K562 (cell line): ENCODE results near the gene ELK4. TPM values are rescaled to one million over a fixed set of nuclear protein-coding genes. Genes with fewer than 3 reads are reported as not detected.

ENCODE experiments used
- ATF1 ChIP-seq, 2 experiments: fragments of 450-650 bp in 1 of 2; IDR thresholded peaks; 2 replicates each; pipeline ENCODE4 v1.6.1; 2016; ENCODE audit warnings: missing compliant biosample characterization in 1 of 2, missing genetic modification characterization in 1 of 2
- EP300 ChIP-seq: IDR thresholded peaks from 2 replicates; pipeline ENCODE4 v1.6.1; 2012; ENCODE audit warnings: low read length, improper control_type of control experiment
- EP400 ChIP-seq: fragments of 450-650 bp; IDR thresholded peaks from 2 replicates; pipeline ENCODE4 v1.6.1; 2017; ENCODE audit warnings: antibody characterized with exemption, mild to moderate bottlenecking, moderate library complexity
- FUS ChIP-seq: fragments of 200-400 bp; formaldehyde crosslinking; optimal IDR thresholded peaks from 2 replicates; pipeline ENCODE3; 2017; ENCODE audit warnings: low read depth, low read length
- GABPB1 ChIP-seq: sonication (generic); formaldehyde crosslinking; IDR thresholded peaks from 2 replicates; pipeline ENCODE4 v1.8.0; 2022; ENCODE audit warnings: mild to moderate bottlenecking, missing genetic modification reagents
- HIVEP1 ChIP-seq: fragments of 250-450 bp; sonication (Bioruptor Pico); IDR thresholded peaks from 2 replicates; pipeline ENCODE4 v1.4.0; 2020; ENCODE audit warnings: mild to moderate bottlenecking
- JUN ChIP-seq, 2 experiments: sonication (generic) in 1 of 2; formaldehyde crosslinking in 1 of 2; IDR thresholded peaks; 2 replicates each; pipeline versions ENCODE4 v1.6.1 to v1.8.0; 2012 to 2022; ENCODE audit warnings: borderline replicate concordance in 2 of 2, mild to moderate bottlenecking in 2 of 2, improper control_type of control experiment in 1 of 2, low read depth in 1 of 2, low read length in 1 of 2, missing genetic modification reagents in 1 of 2
- KAT7 ChIP-seq: sonication (generic); formaldehyde crosslinking; IDR thresholded peaks from 2 replicates; pipeline ENCODE4 v1.8.0; 2022; ENCODE audit warnings: missing genetic modification reagents, mild to moderate bottlenecking, borderline replicate concordance
- MIER1 ChIP-seq: fragments of 450-650 bp; IDR thresholded peaks from 2 replicates; pipeline ENCODE4 v1.6.1; 2016; ENCODE audit warnings: antibody characterized with exemption, mild to moderate bottlenecking, low read depth
- MTA3 ChIP-seq: fragments of 450-650 bp; formaldehyde crosslinking; IDR thresholded peaks from 2 replicates; pipeline ENCODE4 v1.6.1; 2017; ENCODE audit warnings: mild to moderate bottlenecking, borderline replicate concordance
- NELFE ChIP-seq: IDR thresholded peaks from 2 replicates; pipeline ENCODE4 v1.6.1; 2011; ENCODE audit warnings: mild to moderate bottlenecking; ENCODE audit not compliant: insufficient read depth, insufficient read length
- NFE2L1 ChIP-seq: fragments of 450-650 bp; IDR thresholded peaks from 2 replicates; pipeline ENCODE4 v1.6.1; 2016; ENCODE audit warnings: missing genetic modification characterization, low read depth, mild to moderate bottlenecking, missing compliant biosample characterization, moderate library complexity, borderline replicate concordance
- PHTF2 ChIP-seq: fragments of 250-450 bp; sonication (Bioruptor Pico); IDR thresholded peaks from 2 replicates; pipeline ENCODE4 v1.5.0; 2021; ENCODE audit warnings: mild to moderate bottlenecking
- POLR2AphosphoS2 ChIP-seq: IDR thresholded peaks from 2 replicates; pipeline ENCODE4 v1.6.1; 2012; ENCODE audit warnings: low read length, improper control_type of control experiment
- POLR2H ChIP-seq: IDR thresholded peaks from 2 replicates; pipeline ENCODE4 v1.6.1; 2016; ENCODE audit warnings: missing genetic modification characterization, low read depth, mild to moderate bottlenecking, control low read depth, missing compliant biosample characterization, moderate library complexity
- SETDB1 ChIP-seq: IDR thresholded peaks from one replicate; pipeline ENCODE4 v1.6.1; 2012; ENCODE audit warnings: low read length, control low read depth, inconsistent platforms
- ZNF551 ChIP-seq: fragments of 250-450 bp; sonication (Bioruptor Pico); IDR thresholded peaks from 2 replicates; pipeline ENCODE4 v1.5.0; 2021; ENCODE audit warnings: mild to moderate bottlenecking, moderate library complexity
- ZNF644 ChIP-seq: fragments of 200-800 bp; sonication (Bioruptor generic); IDR thresholded peaks from 2 replicates; pipeline ENCODE4 v1.6.1; 2016; ENCODE audit warnings: low read depth, missing genetic modification characterization, missing compliant biosample characterization
- ZNF696 ChIP-seq: fragments of 250-450 bp; sonication (Bioruptor Pico); conservative IDR thresholded peaks from 2 replicates; pipeline ENCODE4 v1.4.0; 2020; ENCODE audit warnings: mild to moderate bottlenecking, moderate library complexity
- polyA plus RNA-seq, 8 experiments: library from polyadenylated mRNA; depleted of rRNA in 4 of 8; stranded (reverse) in 5 of 8; unstranded in 3 of 8; fragments of >200 nt; fragmentation: Nextera tagmentation in 2 of 8; fragmentation: Illumina TruSeq in 1 of 8; extraction: Ambion mirVana in 2 of 8; extraction: Trizol in 1 of 8; gene quantifications; 2 replicates each; pipeline versions ENCODE4 v1.2.1 to v1.2.3, GENCODE V29; 2011 to 2014; ENCODE audit warnings: inconsistent platforms in 1 of 8, missing spikeins in 1 of 8
- total RNA-seq, 7 experiments: library from RNA; depleted of rRNA in 6 of 7; stranded (reverse); fragments of >200 nt in 6 of 7; fragmentation: Illumina TruSeq in 2 of 7; extraction: Trizol in 2 of 7; gene quantifications; 2 replicates each; pipeline versions ENCODE4 v1.2.1 to v1.2.3, GENCODE V29; 2011 to 2021; ENCODE audit warnings: low replicate concordance in 1 of 7
- TF ChIP-seq, protein P1 (sequence below): sonication (generic); formaldehyde crosslinking; IDR thresholded peaks from 2 replicates; pipeline ENCODE4 v1.8.1; 2023; ENCODE audit warnings: mild to moderate bottlenecking, missing genetic modification reagents
- TF ChIP-seq, protein P2 (sequence below): fragments of 450-650 bp; IDR thresholded peaks from 2 replicates; pipeline ENCODE4 v1.6.1; 2017; ENCODE audit warnings: mild to moderate bottlenecking, moderate library complexity
- TF ChIP-seq, protein P3 (sequence below): fragments of 250-450 bp; sonication (Bioruptor Pico); IDR thresholded peaks from 2 replicates; pipeline ENCODE4 v1.4.0; 2020; ENCODE audit warnings: mild to moderate bottlenecking, moderate library complexity

ELK4 gene
- total and polyA plus RNA-seq, 9 of the 15 experiments (the other 6 are each of a cell fraction or from before 2014, with no cell fraction given), result 2.0 to 21.7 (median 9.2) TPM

DNA sequence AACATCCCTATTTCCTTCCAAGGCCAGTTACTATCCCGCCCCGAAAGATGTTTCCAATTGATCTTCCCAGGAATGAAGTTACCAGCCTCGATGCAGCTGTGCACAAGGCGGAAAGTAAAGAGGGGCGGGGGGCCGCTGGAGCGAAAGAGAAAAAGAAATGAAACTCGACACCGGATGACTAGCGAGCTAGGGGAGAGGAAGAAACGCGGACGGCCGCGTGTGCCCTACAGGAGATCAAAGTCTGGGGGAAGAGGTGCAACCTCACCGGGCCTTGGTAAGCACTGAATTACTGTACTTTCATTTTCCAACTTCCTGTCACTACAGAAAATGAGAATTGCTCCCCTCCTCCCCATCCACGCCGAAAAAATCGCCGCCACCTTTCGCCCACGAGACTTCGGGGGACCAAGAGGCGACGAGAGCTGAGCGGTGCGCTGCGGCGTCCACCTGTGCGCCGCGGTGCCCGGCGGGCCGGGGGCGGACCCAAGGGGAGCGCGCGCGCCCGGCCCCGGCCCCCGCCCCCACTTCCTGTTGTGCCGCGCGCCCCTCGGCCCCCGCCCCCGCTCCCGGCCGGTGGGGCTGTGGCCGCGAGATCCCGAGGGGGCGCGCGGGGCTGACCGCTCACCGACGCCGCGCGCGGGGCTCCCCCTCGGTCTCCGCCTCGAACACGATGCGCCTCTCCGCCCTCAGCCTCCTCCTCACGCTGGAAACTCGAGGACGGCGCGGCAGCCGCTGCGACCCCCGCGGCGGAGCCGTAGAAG is 622 bp downstream of the ELK4 start (continued):
- TF ChIP-seq FUS (no peak), ZNF696 (CRISPR knock-in tag) (no peak), ZNF551 (CRISPR knock-in tag) (no peak), POLR2H (no peak), EP300 (peak; percentile 4; the same call in 1 of the 2 replicates), SETDB1 (no peak), NELFE (no peak), MIER1 (no peak), GABPB1 (CRISPR knock-in tag) (peak; percentile 73; the same call in 1 of the 2 replicates), POLR2AphosphoS2 (no peak), ZNF644 (tag) (no peak; the same call in 1 of the 2 replicates), ATF1 (CRISPR knock-in tag; IDR thresholded peaks at IDR 0.05) (no peak), ATF1 (tag; IDR thresholded peaks at IDR 0.05) (no peak), JUN (IDR thresholded peaks at IDR 0.05; ENCODE audit: borderline replicate concordance, low read depth, low read length) (no peak), JUN (CRISPR knock-in tag; IDR thresholded peaks at IDR 0.05; ENCODE audit: borderline replicate concordance) (no peak), MTA3 (peak; percentile 75; the same call in 1 of the 2 replicates), EP400 (peak; percentile 95), HIVEP1 (no peak), PHTF2 (CRISPR knock-in tag) (no peak), NFE2L1 (tag) (no peak), KAT7 (peak; percentile 38; the same call in 1 of the 2 replicates)
- TF ChIP-seq, protein P1, sequence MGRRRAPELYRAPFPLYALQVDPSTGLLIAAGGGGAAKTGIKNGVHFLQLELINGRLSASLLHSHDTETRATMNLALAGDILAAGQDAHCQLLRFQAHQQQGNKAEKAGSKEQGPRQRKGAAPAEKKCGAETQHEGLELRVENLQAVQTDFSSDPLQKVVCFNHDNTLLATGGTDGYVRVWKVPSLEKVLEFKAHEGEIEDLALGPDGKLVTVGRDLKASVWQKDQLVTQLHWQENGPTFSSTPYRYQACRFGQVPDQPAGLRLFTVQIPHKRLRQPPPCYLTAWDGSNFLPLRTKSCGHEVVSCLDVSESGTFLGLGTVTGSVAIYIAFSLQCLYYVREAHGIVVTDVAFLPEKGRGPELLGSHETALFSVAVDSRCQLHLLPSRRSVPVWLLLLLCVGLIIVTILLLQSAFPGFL (CRISPR knock-in tag), result no peak
- TF ChIP-seq, protein P2, sequence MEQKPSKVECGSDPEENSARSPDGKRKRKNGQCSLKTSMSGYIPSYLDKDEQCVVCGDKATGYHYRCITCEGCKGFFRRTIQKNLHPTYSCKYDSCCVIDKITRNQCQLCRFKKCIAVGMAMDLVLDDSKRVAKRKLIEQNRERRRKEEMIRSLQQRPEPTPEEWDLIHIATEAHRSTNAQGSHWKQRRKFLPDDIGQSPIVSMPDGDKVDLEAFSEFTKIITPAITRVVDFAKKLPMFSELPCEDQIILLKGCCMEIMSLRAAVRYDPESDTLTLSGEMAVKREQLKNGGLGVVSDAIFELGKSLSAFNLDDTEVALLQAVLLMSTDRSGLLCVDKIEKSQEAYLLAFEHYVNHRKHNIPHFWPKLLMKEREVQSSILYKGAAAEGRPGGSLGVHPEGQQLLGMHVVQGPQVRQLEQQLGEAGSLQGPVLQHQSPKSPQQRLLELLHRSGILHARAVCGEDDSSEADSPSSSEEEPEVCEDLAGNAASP, result no peak
- TF ChIP-seq, protein P3, sequence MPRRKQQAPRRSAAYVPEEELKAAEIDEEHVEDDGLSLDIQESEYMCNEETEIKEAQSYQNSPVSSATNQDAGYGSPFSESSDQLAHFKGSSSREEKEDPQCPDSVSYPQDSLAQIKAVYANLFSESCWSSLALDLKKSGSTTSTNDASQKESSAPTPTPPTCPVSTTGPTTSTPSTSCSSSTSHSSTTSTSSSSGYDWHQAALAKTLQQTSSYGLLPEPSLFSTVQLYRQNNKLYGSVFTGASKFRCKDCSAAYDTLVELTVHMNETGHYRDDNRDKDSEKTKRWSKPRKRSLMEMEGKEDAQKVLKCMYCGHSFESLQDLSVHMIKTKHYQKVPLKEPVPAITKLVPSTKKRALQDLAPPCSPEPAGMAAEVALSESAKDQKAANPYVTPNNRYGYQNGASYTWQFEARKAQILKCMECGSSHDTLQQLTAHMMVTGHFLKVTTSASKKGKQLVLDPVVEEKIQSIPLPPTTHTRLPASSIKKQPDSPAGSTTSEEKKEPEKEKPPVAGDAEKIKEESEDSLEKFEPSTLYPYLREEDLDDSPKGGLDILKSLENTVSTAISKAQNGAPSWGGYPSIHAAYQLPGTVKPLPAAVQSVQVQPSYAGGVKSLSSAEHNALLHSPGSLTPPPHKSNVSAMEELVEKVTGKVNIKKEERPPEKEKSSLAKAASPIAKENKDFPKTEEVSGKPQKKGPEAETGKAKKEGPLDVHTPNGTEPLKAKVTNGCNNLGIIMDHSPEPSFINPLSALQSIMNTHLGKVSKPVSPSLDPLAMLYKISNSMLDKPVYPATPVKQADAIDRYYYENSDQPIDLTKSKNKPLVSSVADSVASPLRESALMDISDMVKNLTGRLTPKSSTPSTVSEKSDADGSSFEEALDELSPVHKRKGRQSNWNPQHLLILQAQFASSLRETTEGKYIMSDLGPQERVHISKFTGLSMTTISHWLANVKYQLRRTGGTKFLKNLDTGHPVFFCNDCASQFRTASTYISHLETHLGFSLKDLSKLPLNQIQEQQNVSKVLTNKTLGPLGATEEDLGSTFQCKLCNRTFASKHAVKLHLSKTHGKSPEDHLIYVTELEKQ, result no peak
